ENCODE results near the gene MSI2.

DNA sequence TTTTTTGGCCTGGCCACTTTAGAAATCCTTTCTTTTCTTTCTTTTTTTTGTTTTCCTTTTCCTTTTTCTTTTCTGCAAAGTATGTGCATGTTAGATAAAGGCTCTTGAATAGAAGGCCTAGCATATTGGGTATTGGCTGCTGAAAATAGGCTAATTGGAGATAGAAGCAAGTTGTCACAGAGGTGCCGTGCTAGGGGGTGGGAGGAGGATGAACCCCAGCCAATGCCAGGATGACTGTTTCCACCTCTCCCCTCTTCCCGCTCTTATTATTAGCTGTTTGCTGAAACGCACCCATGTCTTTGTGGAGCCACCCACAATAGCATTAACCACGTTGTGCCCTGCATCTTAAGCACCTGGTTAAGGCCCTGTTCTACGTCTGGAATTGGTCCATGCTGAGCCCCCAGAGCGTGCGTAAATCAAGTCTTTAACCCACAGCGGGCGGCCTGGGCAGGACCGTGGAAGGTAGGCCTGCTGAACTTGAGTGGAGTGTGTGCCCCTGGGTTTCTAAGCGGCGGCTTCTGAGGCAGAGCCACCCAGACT lies 123.6 kb downstream of the MSI2 start:
- TF ChIP-seq, protein P1, sequence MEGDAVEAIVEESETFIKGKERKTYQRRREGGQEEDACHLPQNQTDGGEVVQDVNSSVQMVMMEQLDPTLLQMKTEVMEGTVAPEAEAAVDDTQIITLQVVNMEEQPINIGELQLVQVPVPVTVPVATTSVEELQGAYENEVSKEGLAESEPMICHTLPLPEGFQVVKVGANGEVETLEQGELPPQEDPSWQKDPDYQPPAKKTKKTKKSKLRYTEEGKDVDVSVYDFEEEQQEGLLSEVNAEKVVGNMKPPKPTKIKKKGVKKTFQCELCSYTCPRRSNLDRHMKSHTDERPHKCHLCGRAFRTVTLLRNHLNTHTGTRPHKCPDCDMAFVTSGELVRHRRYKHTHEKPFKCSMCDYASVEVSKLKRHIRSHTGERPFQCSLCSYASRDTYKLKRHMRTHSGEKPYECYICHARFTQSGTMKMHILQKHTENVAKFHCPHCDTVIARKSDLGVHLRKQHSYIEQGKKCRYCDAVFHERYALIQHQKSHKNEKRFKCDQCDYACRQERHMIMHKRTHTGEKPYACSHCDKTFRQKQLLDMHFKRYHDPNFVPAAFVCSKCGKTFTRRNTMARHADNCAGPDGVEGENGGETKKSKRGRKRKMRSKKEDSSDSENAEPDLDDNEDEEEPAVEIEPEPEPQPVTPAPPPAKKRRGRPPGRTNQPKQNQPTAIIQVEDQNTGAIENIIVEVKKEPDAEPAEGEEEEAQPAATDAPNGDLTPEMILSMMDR (IDR thresholded peaks at IDR 0.05), result no peak
- no peak for TF ChIP-seq POLR2A (IDR thresholded peaks at IDR 0.05)

Data from adrenal gland (tissue), 5 donors.